GM19193 (cell line): ENCODE data around the gene GALNTL6.

ENCODE experiments used
- POLR2A ChIP-seq: IDR thresholded peaks from 4 replicates; pipeline ENCODE4 v1.6.1; 2011; ENCODE audit not compliant: insufficient read depth, insufficient read length; ENCODE audit errors: extremely low read depth

The GALNTL6 gene

GRCh38 chr4:172844556-172844955 is 1031.4 kb downstream of the GALNTL6 start:
- no peak for TF ChIP-seq POLR2A

- no peak for TF ChIP-seq POLR2A
Measured at GRCh38 chr4:172845281-172845680, 1032.1 kb downstream of the GALNTL6 start.

GRCh38 chr4:172850838-172851237 is 1037.6 kb downstream of the GALNTL6 start:
- TF ChIP-seq POLR2A = no peak

- no peak for TF ChIP-seq POLR2A
Measured at GRCh38 chr4:172851534-172851933, 1038.3 kb downstream of the GALNTL6 start.

GRCh38 chr4:172857026-172857425 is 1043.8 kb downstream of the GALNTL6 start:
- TF ChIP-seq POLR2A = no peak

GRCh38 chr4:172858731-172859230 is 1045.6 kb downstream of the GALNTL6 start:
- no peak for TF ChIP-seq POLR2A

- TF ChIP-seq POLR2A = no peak
Measured at GRCh38 chr4:172865103-172865502, 1051.9 kb downstream of the GALNTL6 start.

GRCh38 chr4:172865531-172866127 is 1052.4 kb downstream of the GALNTL6 start:
- no peak for TF ChIP-seq POLR2A

- TF ChIP-seq POLR2A = no peak
Measured at GRCh38 chr4:172866421-172866820, 1053.2 kb downstream of the GALNTL6 start.

- TF ChIP-seq POLR2A = no peak
Measured at GRCh38 chr4:172867835-172868234, 1054.6 kb downstream of the GALNTL6 start.

- no peak for TF ChIP-seq POLR2A
Measured at GRCh38 chr4:172868271-172868670, 1055.1 kb downstream of the GALNTL6 start.

GRCh38 chr4:172869621-172870268 is 1056.5 kb downstream of the GALNTL6 start:
- TF ChIP-seq POLR2A = no peak

GRCh38 chr4:172871381-172871780 is 1058.2 kb downstream of the GALNTL6 start:
- no peak for TF ChIP-seq POLR2A

GRCh38 chr4:172874944-172875343 is 1061.7 kb downstream of the GALNTL6 start:
- TF ChIP-seq POLR2A = no peak

- no peak for TF ChIP-seq POLR2A
Measured at GRCh38 chr4:172876394-172876793, 1063.2 kb downstream of the GALNTL6 start.

GRCh38 chr4:172881645-172882044 is 1068.4 kb downstream of the GALNTL6 start:
- no peak for TF ChIP-seq POLR2A
